Testis (tissue), 3 donors: ENCODE results near the gene ANAPC16. TPM values are rescaled to one million over a fixed set of nuclear protein-coding genes. Genes with fewer than 3 reads are reported as not detected.
A peak's percentile ranks its signal among the peaks of the same experiment; 100 is the strongest.

ENCODE experiments used
- DNase-seq: peaks from one replicate; pipeline ENCODE4 v3.0.0-alpha.2; 2019
- H3K27ac ChIP-seq, 2 donors: fragments of 200-600 bp; sonication (generic); one replicate each; pipeline ENCODE4 v1.5.1; 2019
- H3K27me3 ChIP-seq: fragments of 200-600 bp; sonication (generic); one replicate; pipeline ENCODE4 v1.5.1; 2019
- H3K36me3 ChIP-seq: fragments of 200-600 bp; sonication (generic); one replicate; pipeline ENCODE4 v1.5.1; 2017; ENCODE audit warnings: low read depth; ENCODE audit errors: missing control alignments
- H3K4me1 ChIP-seq: fragments of 200-600 bp; sonication (generic); one replicate; pipeline ENCODE4 v1.5.1; 2019
- H3K4me3 ChIP-seq, 2 donors: fragments of 200-600 bp; sonication (generic); one replicate each; pipeline ENCODE4 v1.5.1; 2017 to 2019
- H3K9me3 ChIP-seq: fragments of 200-600 bp; sonication (generic); one replicate; pipeline ENCODE4 v1.5.1; 2017
- POLR2A ChIP-seq: fragments of 450-650 bp; IDR thresholded peaks from one replicate; pipeline ENCODE4 v1.6.1; 2017; ENCODE audit warnings: antibody characterized with exemption, mild to moderate bottlenecking, moderate library complexity
- whole genome bisulfite sequencing, 2 donors: methylation state at CpG; one replicate each; pipeline ENCODE4 v1.1.5; 2018; 5-methylcytosine and 5-hydroxymethylcytosine counted together
- intact Hi-C: fragments of 100-400 bp; cut with DNase I; formaldehyde crosslinking; loops from one replicate; pipeline ENCODE4 v1.15.1; 2023; ENCODE audit warnings: low total_unique reads
- polyA plus RNA-seq: library from polyadenylated mRNA; stranded (reverse); fragments of 350-450 nt; fragmentation: Illumina TruSeq; extraction: RNeasy Lipid Tissue Mini Kit (QIAGEN cat#74804); gene quantifications from one replicate; pipeline ENCODE4 v1.2.3, GENCODE V29; 2014; ENCODE audit warnings: low read depth, low replicate concordance; ENCODE audit not compliant: insufficient read depth
- total RNA-seq, 2 donors: library from RNA; depleted of rRNA; stranded (reverse); fragments of >200 nt; gene quantifications; one replicate each; pipeline ENCODE4 v1.2.3, GENCODE V29; 2016
- TF ChIP-seq, protein P1 (sequence below), 3 experiments: fragments of 450-650 bp in 2 of 3; fragments of 200-600 bp in 1 of 3; sonication (generic) in 1 of 3; IDR thresholded peaks; one replicate each; pipeline ENCODE4 v1.5.1; 2016 to 2019; ENCODE audit warnings: antibody characterized with exemption in 3 of 3, mild to moderate bottlenecking in 2 of 3, moderate library complexity in 1 of 3

ANAPC16 gene
- total and polyA plus RNA-seq, 3 donors from 2014 or later, result 43.8 to 96.0 (median 47.9) TPM

DNA sequence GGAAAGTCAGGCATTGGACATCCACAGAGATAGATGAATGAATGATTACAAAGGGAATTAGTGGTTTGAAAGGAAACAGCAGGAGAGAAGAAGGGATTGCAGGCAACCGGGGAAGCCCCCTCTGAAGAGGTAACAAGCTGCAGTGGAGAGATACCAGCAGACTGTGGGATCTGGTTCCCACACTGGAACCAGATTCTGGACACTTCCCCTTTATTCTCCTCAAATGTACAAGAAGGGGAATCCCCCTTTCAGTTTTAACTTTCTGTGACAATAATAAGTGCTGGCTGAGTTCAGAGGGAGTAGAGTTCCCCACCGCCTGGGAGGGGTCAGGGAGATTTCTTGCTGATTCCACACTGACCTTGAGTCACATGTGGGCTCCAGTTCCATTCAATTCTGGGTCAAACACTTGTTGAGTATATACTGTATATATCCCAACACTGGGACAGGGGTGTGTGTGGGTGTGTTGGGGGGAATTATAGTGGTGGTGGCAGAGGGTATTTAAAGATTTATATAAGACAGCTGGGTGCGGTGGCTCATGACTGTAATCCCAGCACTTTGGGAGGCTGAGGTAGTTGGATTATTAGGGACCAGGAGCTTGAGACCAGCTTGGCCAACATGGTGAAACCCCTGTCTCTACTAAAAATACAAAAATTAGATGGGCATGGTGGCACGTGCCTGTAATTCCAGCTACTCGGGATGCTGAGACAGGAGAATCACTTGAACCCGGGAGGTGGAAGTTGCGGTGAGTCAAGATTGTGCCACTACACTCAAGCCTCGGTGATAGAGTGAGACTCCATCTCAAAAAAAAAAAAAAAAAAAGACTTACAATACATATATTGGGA is 41.5 kb downstream of the ANAPC16 start:
- Histone ChIP-seq H3K4me3 (no peak overlapping the region), H3K36me3 (no peaks in the 10 kb centered on the region), H3K27ac (peak overlapping the region; percentile 75 to 93), H3K27me3 (no peaks in the 10 kb centered on the region), H3K4me1 (peaks cover 80% of the 10 kb centered on the region), H3K9me3 (no peaks in the 10 kb centered on the region)
- TF ChIP-seq, protein P1, sequence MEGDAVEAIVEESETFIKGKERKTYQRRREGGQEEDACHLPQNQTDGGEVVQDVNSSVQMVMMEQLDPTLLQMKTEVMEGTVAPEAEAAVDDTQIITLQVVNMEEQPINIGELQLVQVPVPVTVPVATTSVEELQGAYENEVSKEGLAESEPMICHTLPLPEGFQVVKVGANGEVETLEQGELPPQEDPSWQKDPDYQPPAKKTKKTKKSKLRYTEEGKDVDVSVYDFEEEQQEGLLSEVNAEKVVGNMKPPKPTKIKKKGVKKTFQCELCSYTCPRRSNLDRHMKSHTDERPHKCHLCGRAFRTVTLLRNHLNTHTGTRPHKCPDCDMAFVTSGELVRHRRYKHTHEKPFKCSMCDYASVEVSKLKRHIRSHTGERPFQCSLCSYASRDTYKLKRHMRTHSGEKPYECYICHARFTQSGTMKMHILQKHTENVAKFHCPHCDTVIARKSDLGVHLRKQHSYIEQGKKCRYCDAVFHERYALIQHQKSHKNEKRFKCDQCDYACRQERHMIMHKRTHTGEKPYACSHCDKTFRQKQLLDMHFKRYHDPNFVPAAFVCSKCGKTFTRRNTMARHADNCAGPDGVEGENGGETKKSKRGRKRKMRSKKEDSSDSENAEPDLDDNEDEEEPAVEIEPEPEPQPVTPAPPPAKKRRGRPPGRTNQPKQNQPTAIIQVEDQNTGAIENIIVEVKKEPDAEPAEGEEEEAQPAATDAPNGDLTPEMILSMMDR (IDR thresholded peaks at IDR 0.05), result no peak
- no peak for TF ChIP-seq POLR2A
- intact Hi-C loops, result no loop called here
- 66 to 68% methylated on average over 8 of the region's 8 CpGs for WGBS, 2 donors
- no peak for DNase-seq

- 95 to 96% methylated on average over 4 of the region's 4 CpGs for WGBS, 2 donors
- no peaks in the 10 kb centered on the region for H3K9me3 ChIP-seq
- no peaks in the 10 kb centered on the region for H3K36me3 ChIP-seq
- no peak overlapping the region for H3K4me3 ChIP-seq
- intact Hi-C loops, result no loop called here
- peak overlapping the region in 1 of 2 donors; percentile 43 for H3K27ac ChIP-seq
- H3K4me1 ChIP-seq, result peaks cover 69% of the 10 kb centered on the region
- no peak for DNase-seq
- H3K27me3 ChIP-seq, result no peaks in the 10 kb centered on the region
- TF ChIP-seq POLR2A, result no peak
- TF ChIP-seq, protein P1 (IDR thresholded peaks at IDR 0.05), result no peak
Measured at GRCh38 chr10:72258617-72259016, 42.8 kb downstream of the ANAPC16 start.

DNA sequence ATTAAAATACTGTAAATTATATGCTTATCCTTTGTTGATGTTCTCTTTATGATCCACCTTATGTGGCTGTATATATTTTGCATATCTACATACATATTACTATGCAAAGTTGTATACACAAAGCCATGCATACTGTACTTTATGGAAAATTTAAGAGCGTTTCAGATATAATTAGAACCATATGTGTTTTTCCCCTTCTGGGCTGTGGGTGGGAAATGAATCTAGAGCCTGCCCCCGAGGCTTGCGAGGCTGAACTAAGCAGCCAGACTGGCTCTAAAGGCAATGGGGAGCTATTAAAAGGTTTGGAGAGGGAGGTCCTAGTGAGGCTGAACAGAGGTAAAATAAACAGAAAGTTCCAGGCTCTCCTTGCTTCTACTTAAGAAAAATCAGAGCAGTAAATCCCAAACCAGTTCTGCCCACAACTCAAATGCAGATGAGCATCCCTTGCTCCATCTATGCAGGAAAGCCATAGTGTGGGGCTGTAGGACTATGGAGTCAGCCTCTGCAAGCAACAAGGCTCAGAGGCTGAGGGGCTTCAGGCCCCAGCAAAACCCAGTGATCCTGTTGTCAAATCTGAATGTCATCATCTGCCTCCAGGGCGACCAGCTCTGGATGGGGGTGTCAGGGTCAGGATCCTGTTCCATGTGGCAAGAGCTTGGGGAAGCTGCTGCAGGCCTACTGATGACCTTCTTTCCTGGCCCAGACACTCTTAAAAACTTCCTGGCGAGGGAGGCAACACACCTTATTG is 43.9 kb downstream of the ANAPC16 start:
- Histone ChIP-seq H3K9me3 (no peaks in the 10 kb centered on the region), H3K36me3 (no peaks in the 10 kb centered on the region), H3K27me3 (no peaks in the 10 kb centered on the region), H3K4me3 (no peak overlapping the region), H3K27ac (peak overlapping the region; percentile 87 to 94), H3K4me1 (peaks cover 58% of the 10 kb centered on the region)
- intact Hi-C loops, result no loop called here
- 29 to 36% methylated on average over 5 of the region's 5 CpGs for WGBS, 2 donors
- DNase-seq, result no peak
- TF ChIP-seq POLR2A, result no peak
- TF ChIP-seq, protein P1 (IDR thresholded peaks at IDR 0.05), result no peak

- peak overlapping the region; percentile 87 to 94 for H3K27ac ChIP-seq
- peak overlapping the region; percentile 57 to 70 for H3K4me3 ChIP-seq
- intact Hi-C loops, result no loop called here
- H3K36me3 ChIP-seq, result no peaks in the 10 kb centered on the region
- peak; percentile 83 for DNase-seq
- no peak for TF ChIP-seq POLR2A
- TF ChIP-seq, protein P1 (IDR thresholded peaks at IDR 0.05), result no peak
- WGBS, 2 donors, result 10 to 14% methylated on average over 17 of the region's 19 CpGs
- no peaks in the 10 kb centered on the region for H3K27me3 ChIP-seq
- peaks cover 51% of the 10 kb centered on the region for H3K4me1 ChIP-seq
- H3K9me3 ChIP-seq, result no peaks in the 10 kb centered on the region
Measured at GRCh38 chr10:72260239-72260975, 44.6 kb downstream of the ANAPC16 start.
